Omental fat pad (tissue), 4 donors: Measurements from ENCODE around the gene SMIM14. TPM values are rescaled to one million over a fixed set of nuclear protein-coding genes. Genes with fewer than 3 reads are reported as not detected.
"Not testable (repeated sequence)": the region's sequence is repeated elsewhere in the genome, so short reads cannot be mapped to it uniquely, and the experiment has no call there.

Experiments
- ATAC-seq: fragments of 150-250 bp; one replicate; pipeline ENCODE4 v1.9.1; 2016; ENCODE audit warnings: mild to moderate bottlenecking, moderate library complexity; ENCODE audit not compliant: low FRiP score
- DNase-seq: peaks from one replicate; pipeline ENCODE4 v3.0.0-alpha.2; 2019; ENCODE audit warnings: low spot score
- total RNA-seq, 4 donors: library from RNA; depleted of rRNA; stranded (reverse); fragments of >200 nt; gene quantifications; one replicate each; pipeline ENCODE4 v1.1.0, GENCODE V29; 2016
- TF ChIP-seq, protein P1 (sequence below), 3 donors: fragments of 450-650 bp; IDR thresholded peaks; one replicate each; pipeline ENCODE4 v1.5.1; 2016 to 2017; ENCODE audit warnings: antibody characterized with exemption in 3 of 3, mild to moderate bottlenecking in 3 of 3, moderate library complexity in 2 of 3

SMIM14 gene
- total RNA-seq, 4 donors from 2014 or later = 24.6 to 69.4 (median 35.2) TPM

DNA sequence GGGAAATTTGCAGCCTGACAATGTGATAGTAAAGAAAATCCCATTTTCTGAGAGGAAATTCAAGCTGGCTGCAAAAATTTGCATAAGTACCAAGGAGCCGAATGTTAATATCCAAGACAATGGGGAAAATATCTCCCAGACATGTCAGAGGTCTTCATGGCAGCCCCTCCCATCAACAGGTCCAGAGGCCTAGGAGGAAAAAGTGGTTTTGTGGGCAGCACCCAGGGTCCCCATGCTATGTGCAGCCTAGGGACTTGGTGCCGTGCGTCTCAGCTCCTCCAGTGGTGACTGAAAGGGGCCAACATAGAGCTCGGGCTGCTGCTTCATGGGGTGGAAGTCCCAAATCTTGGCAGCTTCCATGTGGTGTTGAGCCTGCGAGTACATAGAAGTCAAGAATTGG, 105.1 kb downstream of the SMIM14 start:
- TF ChIP-seq, protein P1, sequence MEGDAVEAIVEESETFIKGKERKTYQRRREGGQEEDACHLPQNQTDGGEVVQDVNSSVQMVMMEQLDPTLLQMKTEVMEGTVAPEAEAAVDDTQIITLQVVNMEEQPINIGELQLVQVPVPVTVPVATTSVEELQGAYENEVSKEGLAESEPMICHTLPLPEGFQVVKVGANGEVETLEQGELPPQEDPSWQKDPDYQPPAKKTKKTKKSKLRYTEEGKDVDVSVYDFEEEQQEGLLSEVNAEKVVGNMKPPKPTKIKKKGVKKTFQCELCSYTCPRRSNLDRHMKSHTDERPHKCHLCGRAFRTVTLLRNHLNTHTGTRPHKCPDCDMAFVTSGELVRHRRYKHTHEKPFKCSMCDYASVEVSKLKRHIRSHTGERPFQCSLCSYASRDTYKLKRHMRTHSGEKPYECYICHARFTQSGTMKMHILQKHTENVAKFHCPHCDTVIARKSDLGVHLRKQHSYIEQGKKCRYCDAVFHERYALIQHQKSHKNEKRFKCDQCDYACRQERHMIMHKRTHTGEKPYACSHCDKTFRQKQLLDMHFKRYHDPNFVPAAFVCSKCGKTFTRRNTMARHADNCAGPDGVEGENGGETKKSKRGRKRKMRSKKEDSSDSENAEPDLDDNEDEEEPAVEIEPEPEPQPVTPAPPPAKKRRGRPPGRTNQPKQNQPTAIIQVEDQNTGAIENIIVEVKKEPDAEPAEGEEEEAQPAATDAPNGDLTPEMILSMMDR (IDR thresholded peaks at IDR 0.05) = no peak
- ATAC-seq = no peak
- DNase-seq = no peak

DNA sequence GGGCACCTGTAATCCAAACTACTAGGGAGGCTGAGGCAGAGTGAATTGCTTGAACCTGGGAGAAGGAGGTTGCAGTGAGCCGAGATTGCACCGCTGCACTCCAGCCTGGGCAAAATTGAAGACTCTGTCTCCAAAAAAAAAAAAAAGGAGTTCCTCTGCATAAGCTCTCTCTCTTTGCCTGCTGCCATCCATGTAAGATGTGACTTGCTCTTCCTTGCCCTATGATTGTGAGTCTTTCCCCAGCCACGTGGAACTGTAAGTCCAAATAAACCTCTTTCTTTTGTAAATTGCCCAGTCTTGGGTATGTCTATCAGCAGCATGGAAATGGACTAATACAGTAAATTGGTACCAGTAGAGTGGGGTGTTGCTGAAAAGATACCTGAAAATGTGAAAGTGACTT, 106.4 kb downstream of the SMIM14 start:
- not testable (repeated sequence) for ATAC-seq, DNase-seq

DNA sequence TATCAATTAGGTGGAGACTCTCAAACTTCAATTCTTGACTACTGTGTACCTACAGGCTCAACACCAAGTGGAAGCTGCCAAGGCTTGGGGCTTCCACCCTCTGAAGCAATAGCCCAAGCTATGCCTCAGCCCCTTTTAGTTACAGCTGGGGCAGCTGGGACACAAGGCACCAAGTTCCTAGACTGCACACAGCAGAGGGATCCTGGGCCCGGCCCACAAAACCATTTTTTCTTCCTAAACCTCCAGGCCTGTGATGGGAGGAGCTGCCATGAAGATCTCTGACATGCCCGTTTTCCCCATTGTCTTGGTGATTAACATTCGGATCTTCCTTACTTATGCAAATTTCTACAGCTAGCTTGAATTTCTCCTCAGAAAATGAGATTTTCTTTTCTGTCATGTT, 108.0 kb downstream of the SMIM14 start:
- no peak for ATAC-seq
- TF ChIP-seq, protein P1 (IDR thresholded peaks at IDR 0.05) = no peak

DNA sequence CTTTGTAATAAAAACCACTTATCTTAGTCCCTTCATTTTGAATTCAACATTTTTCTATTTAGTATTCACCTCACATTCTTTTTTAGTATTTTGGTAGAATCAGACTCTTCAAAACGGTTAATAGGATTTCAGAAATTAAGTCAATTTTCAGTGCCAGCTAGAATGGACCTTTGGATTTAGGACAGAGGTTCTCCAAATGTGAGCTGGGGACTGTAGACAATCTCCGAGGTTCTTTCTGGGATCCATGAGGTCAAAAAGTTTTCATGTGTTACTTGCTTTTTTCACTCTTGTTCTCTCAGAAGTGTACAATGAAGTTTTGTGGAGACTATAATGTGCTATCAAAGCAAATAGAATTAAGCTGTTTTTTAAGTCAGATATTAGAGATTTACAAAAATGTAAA, 109.1 kb downstream of the SMIM14 start:
- ATAC-seq (no peak), DNase-seq (no peak)
- TF ChIP-seq, protein P1 (IDR thresholded peaks at IDR 0.05) = no peak

More for the DNA sequence above, 108.0 kb downstream of the SMIM14 start:
- no peak for DNase-seq

DNA sequence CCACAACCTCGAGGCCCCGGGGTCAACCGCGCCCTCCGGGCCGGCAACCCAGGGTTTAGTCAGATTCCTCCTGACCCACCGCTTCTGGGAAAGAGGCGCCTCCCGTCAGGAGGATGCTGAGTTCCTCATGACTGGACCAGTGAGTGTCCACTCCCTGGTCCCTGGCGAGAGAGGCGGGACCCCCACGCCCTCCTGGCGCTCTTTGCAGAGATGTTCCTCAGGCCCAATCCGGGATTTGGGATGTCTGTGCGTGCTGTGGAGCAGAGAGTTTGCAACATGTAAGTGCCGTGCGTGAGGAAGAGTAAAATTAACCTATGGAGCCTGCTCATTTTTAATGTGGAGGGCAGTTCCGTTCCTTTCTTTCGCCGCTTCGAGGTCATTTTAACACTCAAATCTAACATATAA, 110.6 kb downstream of the SMIM14 start:
- DNase-seq (peak; percentile 70), ATAC-seq (no peak)
- TF ChIP-seq, protein P1 (IDR thresholded peaks at IDR 0.05) = no peak

DNA sequence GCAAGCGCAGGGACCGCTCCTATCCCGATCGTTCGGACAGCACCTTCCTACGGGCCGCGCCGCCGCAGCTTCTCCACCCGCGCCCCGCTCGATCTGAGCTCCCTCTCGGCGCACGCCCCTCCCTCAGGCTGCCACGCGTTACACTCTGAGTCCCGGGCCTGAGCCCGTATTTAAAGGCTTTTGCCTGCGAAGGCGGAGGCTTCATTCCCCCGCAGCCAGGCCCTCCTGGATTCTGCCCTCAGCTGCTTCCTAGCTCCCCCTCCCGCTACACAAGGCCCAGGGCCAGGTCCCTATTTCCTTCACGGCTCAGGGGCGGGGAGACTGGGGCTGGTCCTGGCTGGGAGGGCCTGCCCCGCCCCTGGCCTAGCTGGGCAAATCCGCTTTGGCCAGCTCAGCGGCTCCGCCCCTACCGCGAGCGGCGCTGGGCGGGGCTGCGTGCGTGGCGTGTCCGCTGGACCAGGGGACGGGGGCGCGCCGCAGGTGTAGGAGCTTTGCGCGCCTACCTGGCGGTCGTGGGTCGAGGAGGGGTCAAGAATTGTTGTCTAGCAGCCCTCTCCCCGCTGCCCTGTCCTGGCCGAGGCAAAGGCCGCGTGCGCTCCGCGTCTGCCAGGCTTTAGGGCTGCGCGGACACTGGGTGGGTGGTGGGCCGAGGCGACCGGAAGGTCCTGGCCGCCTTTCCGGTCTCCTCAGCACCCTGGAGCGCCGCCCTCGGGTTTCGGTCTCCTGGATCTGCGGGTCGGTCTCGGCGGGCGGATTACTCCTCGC, 111.2 kb downstream of the SMIM14 start, which contains the start of gene UGDH:
Gene UGDH, minus strand, starts transcription at position 144 of the 765 bp plus-strand sequence. CDS start 5,927 bp downstream, outside the sequence.
- DNase-seq = peak; percentile 79
- peak; percentile 97 for ATAC-seq
- TF ChIP-seq, protein P1 (IDR thresholded peaks at IDR 0.05) = no peak

DNA sequence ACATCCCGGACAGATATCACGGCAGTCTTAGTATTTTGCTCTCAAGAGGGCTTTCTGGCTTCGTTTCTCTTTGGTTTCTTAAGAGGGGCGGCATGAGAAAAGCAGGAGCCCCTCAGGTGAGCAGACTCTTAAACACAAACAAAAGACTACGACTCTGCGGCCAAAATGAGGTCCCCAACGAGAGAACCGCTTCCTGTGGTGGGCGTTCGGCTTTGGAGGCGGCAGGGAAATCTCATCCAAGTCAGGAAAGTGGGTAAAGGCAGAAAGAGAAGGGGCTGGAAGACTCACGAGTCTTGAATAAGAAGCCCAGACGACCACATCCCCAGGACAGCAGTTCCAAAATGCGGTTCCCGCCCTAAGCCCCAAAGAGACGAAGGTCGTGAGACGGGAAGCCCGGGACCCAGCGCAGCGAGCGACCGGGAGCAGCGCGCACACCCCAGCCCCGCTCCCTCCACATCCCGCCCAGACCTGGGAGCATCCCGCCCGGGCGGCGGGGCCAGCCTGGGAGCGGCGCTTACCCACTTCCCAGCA, 111.8 kb downstream of the SMIM14 start:
- TF ChIP-seq, protein P1 (IDR thresholded peaks at IDR 0.05) = no peak
- DNase-seq (no peak), ATAC-seq (no peak)
